Coronary artery (tissue), 2 donors: ENCODE measurements around the gene GAL3ST1.
"Not testable (repeated sequence)": the region's sequence is repeated elsewhere in the genome, so short reads cannot be mapped to it uniquely, and the experiment has no call there.

ENCODE experiments used
- DNase-seq: peaks from one replicate; pipeline ENCODE4 v3.0.0-alpha.2; 2017; ENCODE audit warnings: low spot score
- H3K27ac ChIP-seq, 2 donors: fragments of 200-600 bp; sonication (generic); one replicate each; pipeline ENCODE4 v1.5.1; 2016 to 2019
- H3K4me3 ChIP-seq: fragments of 200-600 bp; sonication (generic); 2 replicates; pipeline ENCODE4 v1.5.1; 2016; ENCODE audit warnings: mild to moderate bottlenecking, moderate library complexity
- TF ChIP-seq, protein P1 (sequence below): fragments of 200-600 bp; sonication (generic); IDR thresholded peaks from one replicate; pipeline ENCODE4 v1.5.1; 2019; ENCODE audit warnings: antibody characterized with exemption

Gene GAL3ST1

DNA sequence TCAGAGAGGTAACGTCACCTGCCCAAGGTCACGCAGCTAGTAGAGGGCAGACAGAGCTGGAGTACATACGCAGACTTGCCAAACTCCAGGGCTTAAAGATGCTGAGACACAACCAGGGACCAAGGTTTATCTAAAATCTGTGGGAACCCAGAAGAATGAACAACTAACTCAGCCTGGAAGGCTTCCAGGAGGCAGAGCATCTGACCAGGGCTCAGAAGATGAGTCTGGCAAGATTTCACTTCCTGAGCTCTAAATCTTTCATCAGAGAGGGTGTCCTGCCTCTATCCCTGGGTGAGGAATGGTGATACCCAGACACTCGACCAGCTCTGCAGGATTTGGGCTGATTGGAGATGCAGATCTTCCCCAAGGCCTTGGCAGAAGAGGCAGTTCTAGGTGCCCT is 9.1 kb downstream of the GAL3ST1 start:
- Histone ChIP-seq H3K27ac (no peak overlapping the region), H3K4me3 (no peak overlapping the region)
- no peak for DNase-seq
- TF ChIP-seq, protein P1, sequence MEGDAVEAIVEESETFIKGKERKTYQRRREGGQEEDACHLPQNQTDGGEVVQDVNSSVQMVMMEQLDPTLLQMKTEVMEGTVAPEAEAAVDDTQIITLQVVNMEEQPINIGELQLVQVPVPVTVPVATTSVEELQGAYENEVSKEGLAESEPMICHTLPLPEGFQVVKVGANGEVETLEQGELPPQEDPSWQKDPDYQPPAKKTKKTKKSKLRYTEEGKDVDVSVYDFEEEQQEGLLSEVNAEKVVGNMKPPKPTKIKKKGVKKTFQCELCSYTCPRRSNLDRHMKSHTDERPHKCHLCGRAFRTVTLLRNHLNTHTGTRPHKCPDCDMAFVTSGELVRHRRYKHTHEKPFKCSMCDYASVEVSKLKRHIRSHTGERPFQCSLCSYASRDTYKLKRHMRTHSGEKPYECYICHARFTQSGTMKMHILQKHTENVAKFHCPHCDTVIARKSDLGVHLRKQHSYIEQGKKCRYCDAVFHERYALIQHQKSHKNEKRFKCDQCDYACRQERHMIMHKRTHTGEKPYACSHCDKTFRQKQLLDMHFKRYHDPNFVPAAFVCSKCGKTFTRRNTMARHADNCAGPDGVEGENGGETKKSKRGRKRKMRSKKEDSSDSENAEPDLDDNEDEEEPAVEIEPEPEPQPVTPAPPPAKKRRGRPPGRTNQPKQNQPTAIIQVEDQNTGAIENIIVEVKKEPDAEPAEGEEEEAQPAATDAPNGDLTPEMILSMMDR: no peak

DNA sequence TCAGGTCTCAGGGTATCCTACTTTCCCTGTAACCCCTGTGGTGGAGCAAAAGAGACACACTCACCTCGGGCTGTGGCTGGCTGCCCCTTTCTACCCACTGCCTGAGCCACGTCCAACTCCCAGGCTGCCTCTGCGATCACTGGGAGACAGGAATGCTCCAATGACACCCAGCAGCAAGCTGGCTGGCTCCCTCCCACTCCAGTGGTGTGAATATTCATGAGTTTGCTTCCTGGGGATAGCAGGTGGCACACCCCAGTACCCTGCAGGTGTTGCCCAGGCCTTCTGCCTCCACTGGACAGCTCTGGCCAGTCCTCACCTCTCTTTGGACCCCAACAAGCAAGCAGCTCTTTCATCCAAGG is 9.7 kb downstream of the GAL3ST1 start:
- no peak for DNase-seq
- no peak overlapping the region for H3K4me3 ChIP-seq
- no peak overlapping the region for H3K27ac ChIP-seq
- TF ChIP-seq, protein P1: no peak

DNA sequence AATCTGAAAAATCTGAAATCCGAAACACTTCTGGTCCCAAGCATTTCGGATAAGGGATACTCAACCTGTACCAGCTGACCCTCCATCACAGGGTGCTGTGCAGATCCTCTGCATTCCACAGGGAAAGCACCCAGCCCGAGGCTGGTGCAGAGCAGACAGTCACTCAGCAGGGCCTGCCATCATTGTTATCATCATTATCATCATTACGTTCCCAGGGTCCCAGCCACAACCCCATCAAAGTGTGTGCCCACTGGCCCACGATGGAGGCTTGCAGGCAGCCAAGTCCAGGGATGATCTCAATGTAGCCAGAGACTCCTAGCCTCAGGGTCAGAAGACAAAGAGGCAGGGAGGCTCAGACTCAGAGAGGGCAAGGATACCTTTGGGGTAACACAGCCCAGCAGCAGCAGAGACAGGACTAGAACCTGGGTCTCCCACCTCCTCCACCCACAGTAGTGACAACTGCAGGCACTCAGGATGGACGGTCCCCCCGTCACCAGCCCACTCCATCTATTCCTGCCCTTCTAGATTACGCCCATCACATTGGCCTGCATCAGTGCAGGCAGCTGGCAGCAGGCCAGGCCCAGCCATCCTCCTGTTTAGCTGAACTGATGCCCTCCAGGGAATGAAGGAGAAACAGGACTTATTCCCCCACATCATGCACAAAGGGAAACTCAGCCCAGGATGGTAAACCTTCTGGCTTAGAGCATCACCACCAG is 10.3 kb downstream of the GAL3ST1 start:
- no peak for DNase-seq
- no peak overlapping the region for H3K4me3 ChIP-seq
- H3K27ac ChIP-seq: no peak overlapping the region
- TF ChIP-seq, protein P1: no peak

DNA sequence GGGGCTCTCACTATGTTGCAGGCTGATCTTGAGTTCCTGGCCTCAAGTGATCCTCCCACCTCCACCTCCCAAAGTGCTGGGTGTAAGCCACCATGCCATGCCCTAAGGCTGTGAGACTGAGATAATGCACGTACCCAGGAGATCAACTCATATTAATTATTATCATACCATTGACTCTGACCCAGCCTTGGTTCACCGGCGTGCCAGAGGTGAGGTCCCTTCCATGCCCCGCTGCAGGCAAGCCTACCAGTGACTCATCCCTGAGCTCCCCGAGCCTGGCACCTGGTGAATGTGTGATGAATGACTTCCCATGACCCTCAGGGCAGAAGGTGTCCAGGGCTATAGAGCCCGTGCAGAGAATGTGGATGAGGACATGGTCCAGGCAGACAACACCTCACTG is 12.1 kb downstream of the GAL3ST1 start:
- Histone ChIP-seq H3K4me3 (no peak overlapping the region), H3K27ac (no peak overlapping the region)
- TF ChIP-seq, protein P1: no peak
- no peak for DNase-seq

DNA sequence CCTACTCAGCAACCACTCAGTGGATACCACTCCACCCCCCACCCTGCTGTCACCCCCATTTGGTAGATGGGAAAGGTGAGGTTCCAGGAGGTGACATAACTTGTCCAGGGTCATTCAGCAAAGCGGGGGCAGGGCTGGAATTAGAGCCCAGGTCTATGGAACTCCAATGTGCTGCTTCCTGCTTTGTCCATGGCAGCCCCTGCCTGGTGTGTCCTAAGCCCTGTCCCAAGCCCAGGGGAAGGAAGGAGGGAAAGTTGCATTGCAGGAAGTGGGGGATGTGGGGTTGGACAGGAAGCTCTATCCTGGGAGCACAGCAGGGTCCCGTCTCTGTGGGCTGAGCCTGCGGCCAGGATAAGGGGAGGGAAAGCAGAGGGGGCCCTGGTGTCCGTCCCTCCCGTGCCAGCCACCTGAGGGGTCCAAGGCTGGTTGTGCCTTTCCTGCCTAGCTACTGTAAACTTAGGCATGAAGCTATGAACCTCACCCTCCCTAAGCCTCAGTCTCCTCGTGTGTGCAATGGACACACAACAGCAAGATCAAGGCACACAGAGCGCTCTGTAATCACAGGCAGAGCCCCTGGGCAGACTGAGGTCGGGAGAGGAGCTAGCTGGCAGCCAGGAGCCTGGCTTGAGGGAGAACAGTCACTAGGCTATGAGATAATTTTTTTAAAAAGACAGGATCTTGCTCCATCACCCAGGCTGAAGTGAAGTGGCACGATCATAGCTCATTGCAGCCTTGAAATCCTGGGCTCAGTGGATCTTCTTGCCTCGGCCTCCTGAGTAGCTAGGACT is 12.9 kb downstream of the GAL3ST1 start:
- DNase-seq: no peak
- Histone ChIP-seq H3K27ac (no peak overlapping the region), H3K4me3 (no peak overlapping the region)
- TF ChIP-seq, protein P1: no peak

DNA sequence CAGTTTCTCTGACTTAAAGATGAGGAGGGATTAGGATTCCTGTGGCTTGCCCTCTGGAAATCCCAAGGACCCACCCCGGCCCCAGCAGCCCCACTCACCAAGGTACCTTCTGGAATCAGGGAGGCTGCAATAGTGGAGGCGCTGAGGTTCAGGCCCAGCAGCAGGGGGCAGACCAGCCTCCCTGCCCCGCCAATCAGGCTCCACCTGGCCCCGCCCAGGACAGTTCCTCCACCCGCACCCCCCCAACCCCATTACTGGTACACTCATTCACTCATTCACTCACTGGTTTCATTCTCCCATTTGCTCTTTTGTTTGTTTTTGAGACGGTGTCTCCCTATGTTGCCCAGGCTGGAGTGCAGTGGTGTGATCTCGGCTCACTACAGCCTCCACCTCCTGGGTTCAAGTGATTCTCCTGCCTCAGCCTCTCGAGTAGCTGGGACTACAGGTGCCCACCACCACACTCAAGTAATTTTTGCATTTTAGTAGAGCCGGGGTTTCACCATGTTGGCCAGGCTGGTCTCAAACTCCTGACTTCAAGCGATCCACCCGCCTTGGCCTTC is 13.7 kb downstream of the GAL3ST1 start:
- H3K27ac ChIP-seq, H3K4me3 ChIP-seq, DNase-seq: not testable (repeated sequence)

DNA sequence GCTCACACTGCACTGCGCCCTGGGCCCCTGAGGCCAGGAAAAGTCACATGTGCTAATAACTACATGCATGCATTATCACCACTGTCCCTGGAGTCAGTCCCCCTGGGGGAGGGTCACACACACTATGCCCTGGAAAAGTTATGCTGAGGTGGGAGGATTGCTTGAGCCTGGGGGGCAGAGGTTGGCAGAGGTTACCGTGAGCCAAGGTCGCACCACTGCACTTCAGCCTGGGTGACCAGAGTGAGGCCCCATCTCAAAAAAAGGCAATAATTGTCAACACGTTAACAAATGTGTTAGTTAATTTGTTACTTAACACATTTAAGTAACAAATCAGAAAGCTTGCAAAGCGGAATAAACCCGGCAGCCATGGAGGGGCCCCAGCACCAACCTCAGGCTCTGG is 14.6 kb downstream of the GAL3ST1 start:
- no peak for DNase-seq
- TF ChIP-seq, protein P1: no peak
- Histone ChIP-seq H3K27ac (no peak overlapping the region), H3K4me3 (no peak overlapping the region)
